HEK293T (cell line): ENCODE results near the gene SOWAHB.

Source experiments
- ARNT ChIP-seq: fragments of 450-650 bp; IDR thresholded peaks from 2 replicates; pipeline ENCODE4 v1.6.1; 2017; ENCODE audit warnings: mild to moderate bottlenecking
- CTBP1 ChIP-seq: fragments of 450-650 bp; IDR thresholded peaks from 2 replicates; pipeline ENCODE4 v1.6.1; 2016; ENCODE audit warnings: borderline replicate concordance
- ELF4 ChIP-seq: fragments of 450-650 bp; IDR thresholded peaks from 2 replicates; pipeline ENCODE4 v1.6.1; 2017; ENCODE audit warnings: antibody characterized with exemption

DNA sequence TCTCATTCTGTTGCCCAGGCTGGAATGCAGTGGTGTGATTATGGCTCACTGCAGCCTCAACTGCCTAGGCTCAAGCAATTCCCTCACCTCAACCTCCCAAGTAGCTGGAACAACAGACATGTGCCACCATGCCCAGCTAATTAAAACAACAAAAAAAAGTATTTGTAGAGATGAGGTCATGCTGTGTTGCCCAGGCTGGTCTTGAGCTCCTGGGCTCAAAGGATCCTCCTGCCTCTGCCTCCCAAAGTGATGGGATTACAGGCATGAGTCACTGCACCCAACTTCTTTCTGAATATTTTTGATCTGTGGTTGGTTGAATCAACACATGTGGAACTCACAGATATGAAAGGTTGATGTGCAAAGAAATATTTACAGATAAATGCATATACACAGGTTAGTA is 33.1 kb upstream of the SOWAHB start:
- no peak for TF ChIP-seq CTBP1
- no peak for TF ChIP-seq ARNT
- no peak for TF ChIP-seq ELF4
